ENCODE results near the gene CDCA4. TPM values are rescaled to one million over a fixed set of nuclear protein-coding genes. Genes with fewer than 3 reads are reported as not detected.
A peak's percentile ranks its signal among the peaks of the same experiment; 100 is the strongest.

CDCA4 gene
- polyA plus RNA-seq, 1 of the 3 experiments (the other 2 are of a cell fraction), result 26.8 TPM

- Histone ChIP-seq H4K20me1 (ENCODE audit: insufficient read depth) (no peaks in the 10 kb centered on the region), H2AFZ (ENCODE audit: low read depth) (no peak overlapping the region), H3K79me2 (ENCODE audit: insufficient read depth) (peaks cover 37% of the 10 kb centered on the region; the same call in 1 of the 2 replicates), H3K4me1 (ENCODE audit: control insufficient read depth in 1 of 2, insufficient read depth in 2 of 2, low read depth in 1 of 2, low read length in 1 of 2) (peaks cover 41 to 68% of the 10 kb centered on the region in 2 experiments; a peak in 3 of 4 replicates), H3K27ac (ENCODE audit: low read depth in 2 of 2, low read length in 1 of 2) (no peak overlapping the region), H3F3A (replicated peaks; ENCODE audit: insufficient read depth) (peaks cover 19% of the 10 kb centered on the region), H3K27me3 (ENCODE audit: insufficient read depth) (no peaks in the 10 kb centered on the region), H3K9ac (0 out of 2 replicates have a peak overlapping the region, but pooled peaks have one; percentile 75), H3K36me3 (replicated peaks in 1 of 2; ENCODE audit: control insufficient read depth in 1 of 2, insufficient read depth in 2 of 2, low read length in 1 of 2) (no peaks in the 10 kb centered on the region), H3K9me3 (no peaks in the 10 kb centered on the region), H3K9me2 (no peaks in the 10 kb centered on the region), H3K4me2 (peak overlapping the region; percentile 99), H3K4me3 (ENCODE audit: low read depth in 2 of 2, low read length in 1 of 2) (peak overlapping the region; percentile 71 to 81)
- peak; percentile 92 for DNase-seq
- WGBS (ENCODE audit: low lambda C conversion rate), result 45% methylated on average over 15 of the region's 21 CpGs
- POLR2A ChIA-PET, result no interaction called here
- peak; percentile 37; the same call in 1 of the 2 replicates for TF ChIP-seq MXI1 (IDR thresholded peaks at IDR 0.05; ENCODE audit: low read depth, low read length)
- no peak for TF ChIP-seq EZH2phosphoT487 (IDR thresholded peaks at IDR 0.05; ENCODE audit: borderline replicate concordance, low read depth)
- TF ChIP-seq SMC3 (IDR thresholded peaks at IDR 0.05; ENCODE audit: low read depth, low read length), result peak; percentile 99
- 0 out of 2 replicates have a peak, but pooled peaks have one; percentile 22 for TF ChIP-seq NFIC (IDR thresholded peaks at IDR 0.05; ENCODE audit: borderline replicate concordance)
- 0 out of 2 replicates have a peak, but pooled peaks have one; percentile 18 for TF ChIP-seq RCOR1 (IDR thresholded peaks at IDR 0.05; ENCODE audit: low read length)
- TF ChIP-seq CTCF (IDR thresholded peaks at IDR 0.05), result peak; percentile 80
- peak; percentile 92 for TF ChIP-seq RAD21 (IDR thresholded peaks at IDR 0.05; ENCODE audit: low read length)
- no peak for TF ChIP-seq ELF1 (IDR thresholded peaks at IDR 0.05)
- peak; percentile 41 for TF ChIP-seq CHD2 (IDR thresholded peaks at IDR 0.05; ENCODE audit: low read length, partially characterized antibody)
- CTCF ChIA-PET, result interaction anchor here (0.6 to 11.2 kb wide), 47 partner anchors 8 to 513 kb away, joined by 3 to 284 read pairs (median 5); partner anchors contain the start of genes CDCA4 and CLBA1
Observed at GRCh38 chr14:104976198-104977007, 44.5 kb downstream of the CDCA4 start.

- peaks cover 45% of the 10 kb centered on the region; the same call in 1 of the 2 replicates for H3K79me2 ChIP-seq (ENCODE audit: insufficient read depth)
- H3F3A ChIP-seq (replicated peaks; ENCODE audit: insufficient read depth), result peaks cover 19% of the 10 kb centered on the region
- TF ChIP-seq MAX (IDR thresholded peaks at IDR 0.05; ENCODE audit: low read depth) (no peak), RAD21 (IDR thresholded peaks at IDR 0.05; ENCODE audit: low read length) (peak; percentile 48)
- no peaks in the 10 kb centered on the region for H3K9me3 ChIP-seq
- WGBS (ENCODE audit: low lambda C conversion rate), result 19% methylated on average over 4 of the region's 21 CpGs
- H3K27ac ChIP-seq (ENCODE audit: low read depth in 2 of 2, low read length in 1 of 2), result no peak overlapping the region
- H3K4me1 ChIP-seq (ENCODE audit: control insufficient read depth in 1 of 2, insufficient read depth in 2 of 2, low read depth in 1 of 2, low read length in 1 of 2), result peaks cover 49 to 60% of the 10 kb centered on the region in 2 experiments; a peak in 3 of 4 replicates
- DNase-seq, result peak; percentile 62
- H3K4me2 ChIP-seq, result peak overlapping the region; percentile 99
- no peaks in the 10 kb centered on the region for H3K36me3 ChIP-seq (replicated peaks in 1 of 2; ENCODE audit: control insufficient read depth in 1 of 2, insufficient read depth in 2 of 2, low read length in 1 of 2)
- peak overlapping the region in 1 of 2 experiments; percentile 81; a peak in 1 of 4 replicates for H3K4me3 ChIP-seq (ENCODE audit: low read depth in 2 of 2, low read length in 1 of 2)
- POLR2A ChIA-PET, result no interaction called here
- no peaks in the 10 kb centered on the region for H4K20me1 ChIP-seq (ENCODE audit: insufficient read depth)
- CTCF ChIA-PET, result interaction anchor here (0.6 to 11.2 kb wide), 50 partner anchors 8 to 514 kb away, joined by 3 to 284 read pairs (median 4); partner anchors contain the start of genes CDCA4 and CLBA1
- H2AFZ ChIP-seq (ENCODE audit: low read depth), result no peak overlapping the region
- no peaks in the 10 kb centered on the region for H3K27me3 ChIP-seq (ENCODE audit: insufficient read depth)
- H3K9ac ChIP-seq, result no peak overlapping the region
- H3K9me2 ChIP-seq, result no peaks in the 10 kb centered on the region
Observed at GRCh38 chr14:104975481-104976197, 45.2 kb downstream of the CDCA4 start.
